Amygdala (tissue), 56 donors: ENCODE measurements around the gene SOX8.

Experiments
- DNase-seq, 56 donors: peaks; one replicate each; lab custom pipeline; 2025; lab: John Stamatoyannopoulos, UW

The SOX8 gene

DNA sequence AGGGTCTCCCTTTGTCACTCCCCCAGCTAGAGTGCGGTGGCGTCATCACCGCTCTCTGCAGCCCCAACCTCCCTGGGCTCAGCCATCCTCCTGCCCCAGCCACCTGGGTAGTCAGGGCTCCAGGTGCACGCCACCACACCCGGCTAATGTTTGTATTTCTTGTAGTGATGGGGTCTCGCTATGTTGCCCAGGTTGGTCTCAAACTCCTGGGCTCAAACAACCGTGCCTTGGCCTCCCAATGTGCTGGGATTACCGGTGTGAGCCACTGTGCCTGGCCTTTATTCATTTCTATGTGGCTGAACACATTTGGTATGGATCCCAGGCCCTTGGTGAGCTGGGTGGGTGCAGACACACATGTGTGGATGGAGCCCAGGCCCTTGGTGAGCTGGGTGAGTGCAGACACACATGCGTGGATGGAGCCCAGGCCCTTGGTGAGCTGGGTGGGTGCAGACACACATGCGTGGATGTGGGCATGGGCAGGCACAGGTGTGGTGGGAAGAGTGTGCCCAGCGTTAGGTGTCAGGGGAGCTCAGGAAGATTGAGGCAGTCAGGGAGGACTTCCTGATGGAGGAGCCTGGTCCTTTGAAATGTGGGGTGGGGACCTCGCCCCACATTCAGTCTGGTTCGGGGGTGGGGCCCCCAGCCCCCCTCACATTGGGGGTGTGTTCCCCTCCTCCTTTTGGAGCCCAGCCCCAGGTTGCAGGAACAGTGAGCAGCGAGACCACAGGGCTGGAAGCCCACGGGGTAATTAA is 37.1 kb downstream of the SOX8 start:
- DNase-seq = no peak

DNA sequence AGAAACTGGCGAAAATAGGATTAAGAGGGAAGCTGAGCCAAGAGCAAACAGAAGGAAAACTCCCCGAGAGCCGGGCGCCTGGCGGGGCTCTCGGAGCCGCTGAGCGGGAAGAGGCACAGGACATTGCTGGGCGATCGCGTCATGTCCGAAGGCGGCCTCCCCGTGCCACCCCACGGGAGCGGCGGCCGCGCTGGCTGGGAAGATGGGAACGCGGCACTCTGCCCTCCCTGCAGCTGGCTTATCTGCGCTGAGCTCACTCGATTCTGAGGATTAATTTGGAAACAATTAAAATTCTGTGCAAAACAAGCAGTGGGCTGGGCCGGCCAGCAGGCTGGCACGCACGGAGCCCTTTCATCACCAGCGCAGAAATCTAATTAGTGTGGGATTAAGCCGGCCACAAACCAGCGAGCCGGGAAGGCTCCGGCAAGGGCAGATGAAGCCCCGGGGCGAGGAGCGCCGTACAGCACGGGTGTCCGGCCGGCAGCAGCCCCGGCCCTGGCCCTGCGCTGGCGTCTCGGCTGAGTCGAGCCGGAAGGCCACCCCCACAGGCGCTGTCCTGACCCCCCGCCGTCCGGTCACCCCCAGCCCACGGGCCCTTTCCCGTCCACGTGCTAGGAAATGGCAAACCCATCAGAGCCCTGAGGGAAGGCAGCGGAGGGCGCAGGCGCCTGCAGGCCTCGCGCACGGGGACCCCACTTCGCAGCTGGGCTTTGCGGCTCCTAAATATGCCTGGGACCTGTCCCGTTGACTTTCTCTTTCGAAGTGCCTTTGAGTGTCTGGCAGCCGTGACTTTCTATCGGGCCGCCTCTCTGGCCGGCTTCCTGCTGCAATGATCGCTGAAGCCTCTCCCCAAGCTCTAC is 37.9 kb downstream of the SOX8 start:
- DNase-seq = peak in 51 of 56 donors; percentile 9 to 88 (median 61)

DNA sequence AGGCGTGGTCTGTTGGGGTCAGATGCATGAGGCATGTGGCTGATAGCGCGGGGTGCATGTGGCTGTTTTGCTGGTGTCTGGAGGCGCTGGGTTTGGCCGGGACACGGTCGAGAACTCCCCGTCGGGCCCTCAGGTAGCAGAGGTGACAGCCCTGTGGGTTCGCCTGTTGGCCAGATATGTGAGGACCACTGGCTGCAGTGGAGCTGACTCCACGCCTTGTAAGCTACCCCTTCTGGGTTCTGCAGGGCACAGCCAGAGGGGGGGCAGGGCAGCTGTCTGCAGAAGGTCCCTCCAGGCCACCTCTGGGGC is 38.5 kb downstream of the SOX8 start:
- no peak for DNase-seq

DNA sequence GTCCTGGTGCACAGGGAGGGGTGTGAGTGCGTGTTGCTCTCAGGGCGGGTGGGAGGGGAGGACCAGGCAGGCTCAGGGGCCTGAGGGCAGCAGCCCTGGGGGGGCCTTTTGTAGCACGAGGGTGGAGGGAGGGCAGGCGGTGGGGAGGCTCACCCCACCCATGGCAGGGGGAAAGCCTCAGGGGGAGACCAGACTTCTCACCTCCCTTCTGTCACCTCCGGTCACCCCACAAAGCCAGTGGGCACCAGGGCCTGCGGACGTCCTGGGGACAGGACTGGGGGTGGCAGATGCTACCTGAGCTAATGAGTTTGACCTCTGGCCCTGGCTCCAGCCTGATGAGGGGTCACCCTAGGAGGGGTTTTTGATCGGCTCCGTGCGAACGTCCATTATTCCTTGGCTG is 39.0 kb downstream of the SOX8 start:
- DNase-seq = no peak

DNA sequence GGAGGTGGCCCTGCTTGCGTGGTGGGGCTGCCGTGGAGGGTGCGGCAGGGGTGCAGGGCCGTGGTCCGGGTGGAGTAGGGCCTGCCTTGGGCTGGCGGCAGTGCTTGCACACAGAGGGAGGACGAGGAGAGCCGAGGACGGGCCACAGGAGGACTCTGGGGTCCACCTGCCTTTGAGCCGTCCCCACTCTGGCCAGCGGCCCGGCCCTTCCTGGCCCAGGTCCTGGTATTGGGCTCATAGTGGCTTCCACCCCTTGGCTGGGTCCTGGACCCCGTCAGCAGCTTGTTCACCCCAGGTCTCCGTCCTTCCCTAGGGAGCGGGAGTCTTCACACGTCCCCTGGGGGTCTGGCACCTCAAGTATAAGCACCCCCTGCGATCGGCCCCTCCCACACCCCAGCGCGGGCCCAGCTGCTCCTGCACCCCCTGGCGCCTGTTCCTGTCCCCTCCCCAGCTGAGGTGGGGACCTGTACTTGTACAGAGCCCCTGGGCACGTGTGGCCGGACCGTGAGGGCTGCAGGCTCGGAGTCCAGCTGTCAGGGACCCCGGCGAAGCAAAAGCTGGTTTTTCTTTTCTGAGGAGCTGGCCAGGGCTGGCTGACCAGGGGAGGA is 40.1 kb downstream of the SOX8 start:
- DNase-seq = no peak

DNA sequence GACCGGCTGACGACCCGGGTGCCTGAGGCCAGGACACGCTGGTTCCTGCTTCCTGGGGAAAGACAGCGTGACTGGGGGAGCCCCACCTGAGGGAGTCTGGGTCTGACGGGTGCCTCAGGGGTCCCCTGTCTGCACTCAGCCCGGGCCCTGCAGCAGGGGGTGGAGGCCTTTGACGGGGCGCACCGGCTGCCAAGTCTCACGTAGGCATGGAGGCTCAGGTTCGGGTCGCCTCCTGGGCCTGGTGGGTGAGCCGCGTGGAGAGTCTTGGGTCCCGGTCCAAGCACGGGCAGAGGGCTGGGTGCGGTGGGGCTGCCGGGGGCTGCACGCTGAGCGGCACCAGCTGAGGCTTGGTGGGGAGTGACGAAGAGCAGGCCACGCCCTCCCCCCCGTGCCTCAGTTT is 40.9 kb downstream of the SOX8 start:
- DNase-seq = no peak

DNA sequence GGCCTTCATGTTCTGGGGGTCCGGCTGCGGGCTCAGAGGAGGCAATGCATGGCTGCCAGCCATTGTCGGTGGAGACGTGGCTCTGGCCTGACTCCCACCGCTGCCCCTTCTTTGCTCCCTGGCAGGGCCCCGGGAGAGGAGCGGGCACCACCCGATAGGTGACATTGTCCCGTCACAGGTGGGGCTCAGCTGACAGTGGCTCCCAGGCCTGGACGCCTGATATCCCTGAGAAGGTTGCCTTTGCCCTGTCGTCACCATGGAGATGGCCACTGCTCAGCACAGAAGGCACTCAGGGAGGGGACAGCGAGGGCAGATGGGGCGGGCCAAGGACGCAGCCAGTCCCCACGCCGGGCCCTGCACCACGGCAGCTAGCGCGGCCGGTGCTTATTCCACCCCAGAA is 42.6 kb downstream of the SOX8 start:
- DNase-seq = no peak

DNA sequence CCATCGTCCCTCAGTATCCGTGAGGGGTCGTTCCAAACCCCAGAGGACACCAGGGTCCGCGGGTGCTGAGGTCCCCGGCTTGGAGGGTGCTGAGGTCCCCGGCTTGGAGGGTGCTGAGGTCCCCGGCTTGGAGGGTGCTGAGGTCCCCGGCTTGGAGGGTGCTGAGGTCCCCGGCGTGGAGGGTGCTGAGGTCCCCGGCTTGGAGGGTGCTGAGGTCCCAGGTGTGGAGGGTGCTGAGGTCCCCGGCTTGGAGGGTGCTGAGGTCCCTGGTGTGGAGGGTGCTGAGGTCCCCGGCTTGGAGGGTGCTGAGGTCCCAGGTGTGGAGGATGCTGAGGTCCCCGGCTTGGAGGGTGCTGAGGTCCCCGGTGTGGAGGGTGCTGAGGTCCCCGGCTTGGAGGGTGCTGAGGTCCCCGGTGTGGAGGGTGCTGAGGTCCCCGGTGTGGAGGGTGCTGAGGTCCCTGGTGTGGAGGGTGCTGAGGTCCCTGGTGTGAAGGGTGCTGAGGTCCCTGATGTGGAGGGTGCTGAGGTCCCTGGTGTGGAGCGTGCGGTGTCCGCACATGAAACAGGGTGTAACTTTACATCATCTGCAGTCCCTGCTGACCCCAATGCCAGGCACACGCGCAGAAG is 43.7 kb downstream of the SOX8 start:
- peak in 34 of 56 donors; percentile 8 to 84 (median 49) for DNase-seq

DNA sequence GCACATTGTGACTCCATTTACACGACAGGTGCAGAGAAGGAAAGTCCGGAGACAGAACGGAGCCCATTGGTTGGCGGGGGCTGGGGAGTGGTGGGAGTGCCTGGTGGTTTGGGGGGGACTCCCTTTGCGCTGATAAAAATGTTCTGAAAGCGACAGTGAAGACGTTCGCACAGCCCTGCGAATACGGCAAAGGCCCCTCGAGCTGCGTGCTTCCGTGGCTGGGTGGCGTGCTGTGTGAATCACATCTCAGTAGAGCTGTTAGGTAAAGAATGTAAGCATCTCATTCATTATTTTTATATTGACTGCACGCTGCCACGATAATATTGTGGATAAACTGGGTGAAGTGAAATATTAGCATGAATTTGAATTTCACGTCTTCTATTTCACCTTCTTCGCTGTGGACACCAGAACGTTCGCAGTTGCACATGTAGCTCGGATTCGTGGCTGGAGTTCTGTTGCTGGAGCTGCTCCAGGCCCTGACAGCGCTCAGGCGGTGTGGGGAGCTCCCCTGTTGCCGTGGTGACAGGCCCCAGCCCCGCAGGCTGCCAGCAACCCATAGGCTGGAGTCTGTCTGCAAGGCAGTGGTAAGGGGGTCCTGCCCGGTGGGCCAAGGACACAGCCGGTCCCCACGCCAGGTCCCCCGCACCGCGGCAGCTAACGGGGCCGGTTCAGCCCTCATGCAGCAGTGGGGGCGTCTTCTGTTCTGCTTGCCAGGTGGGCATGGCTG is 44.6 kb downstream of the SOX8 start:
- peak in 47 of 56 donors; percentile 22 to 83 (median 64) for DNase-seq

DNA sequence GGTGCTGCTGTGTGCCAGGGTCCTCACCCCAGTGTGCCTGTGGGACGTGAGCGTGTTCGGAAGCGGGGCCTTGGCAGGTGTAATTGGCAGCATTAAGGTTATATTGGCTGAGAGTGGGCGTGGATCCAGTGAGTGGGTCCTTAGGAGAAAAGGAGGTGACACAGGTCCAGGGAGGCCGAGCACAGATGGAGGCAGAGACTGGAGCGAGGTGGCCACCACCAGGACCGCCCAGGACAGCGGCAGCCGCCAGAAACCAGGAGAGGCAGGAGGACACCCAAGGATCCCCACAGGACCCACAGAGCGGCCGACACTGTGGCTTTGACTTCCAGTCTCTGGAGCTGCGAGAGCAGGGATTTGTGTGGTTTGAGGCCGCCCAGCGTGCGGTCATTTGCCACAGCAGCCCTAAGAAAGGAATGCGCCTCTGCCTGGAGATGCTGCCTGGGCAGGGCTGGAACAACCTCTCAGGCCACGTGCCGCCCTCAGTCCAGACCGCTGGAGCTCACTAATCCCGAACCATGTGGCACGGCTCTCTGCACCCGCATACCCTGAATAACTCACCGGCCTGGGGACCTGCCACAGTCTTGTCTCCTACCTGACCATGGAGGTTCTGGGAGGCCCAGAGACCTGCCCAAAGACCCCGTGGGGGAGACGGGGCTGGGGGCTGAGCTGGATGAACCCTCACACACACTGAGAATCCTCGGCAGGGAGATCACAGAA is 45.4 kb downstream of the SOX8 start:
- DNase-seq = peak in 28 of 56 donors; percentile 18 to 78 (median 52)

DNA sequence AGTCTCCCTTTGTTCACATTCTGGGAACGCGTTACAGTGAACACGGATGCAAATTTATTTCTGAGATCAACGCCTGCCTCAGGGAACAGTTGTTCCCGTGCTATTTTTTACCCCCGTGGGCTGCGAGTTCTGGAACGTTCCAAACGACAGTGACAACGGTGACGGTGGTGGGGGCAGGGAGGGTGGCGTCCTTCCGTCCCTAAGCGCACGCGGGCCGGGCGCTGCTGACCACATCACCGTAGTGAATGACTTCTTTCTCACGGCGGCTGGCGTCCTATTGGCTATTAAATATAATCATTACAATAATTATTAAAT is 45.9 kb downstream of the SOX8 start:
- peak in 23 of 56 donors; percentile 24 to 78 (median 56) for DNase-seq

DNA sequence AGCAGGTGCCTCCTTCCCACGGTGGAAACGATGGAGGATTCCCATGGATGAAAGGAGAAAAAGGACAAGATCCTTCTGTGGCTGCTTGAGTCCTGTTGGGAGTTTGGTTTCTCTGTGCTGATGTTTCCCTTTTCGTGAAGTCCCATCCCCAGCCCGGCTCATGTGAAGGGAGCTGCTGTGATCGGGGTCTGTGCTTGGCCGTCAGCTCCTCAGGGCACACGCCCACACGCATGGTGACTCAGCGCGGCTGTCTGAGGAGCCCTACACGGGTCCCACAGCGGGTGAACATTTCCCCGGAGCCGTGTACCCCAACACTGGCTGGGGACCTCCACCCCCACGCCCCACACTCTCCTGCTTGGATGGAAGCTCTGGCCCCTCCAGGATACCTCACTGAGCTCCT is 46.5 kb downstream of the SOX8 start:
- DNase-seq = peak in 2 of 56 donors; percentile 9 to 28

DNA sequence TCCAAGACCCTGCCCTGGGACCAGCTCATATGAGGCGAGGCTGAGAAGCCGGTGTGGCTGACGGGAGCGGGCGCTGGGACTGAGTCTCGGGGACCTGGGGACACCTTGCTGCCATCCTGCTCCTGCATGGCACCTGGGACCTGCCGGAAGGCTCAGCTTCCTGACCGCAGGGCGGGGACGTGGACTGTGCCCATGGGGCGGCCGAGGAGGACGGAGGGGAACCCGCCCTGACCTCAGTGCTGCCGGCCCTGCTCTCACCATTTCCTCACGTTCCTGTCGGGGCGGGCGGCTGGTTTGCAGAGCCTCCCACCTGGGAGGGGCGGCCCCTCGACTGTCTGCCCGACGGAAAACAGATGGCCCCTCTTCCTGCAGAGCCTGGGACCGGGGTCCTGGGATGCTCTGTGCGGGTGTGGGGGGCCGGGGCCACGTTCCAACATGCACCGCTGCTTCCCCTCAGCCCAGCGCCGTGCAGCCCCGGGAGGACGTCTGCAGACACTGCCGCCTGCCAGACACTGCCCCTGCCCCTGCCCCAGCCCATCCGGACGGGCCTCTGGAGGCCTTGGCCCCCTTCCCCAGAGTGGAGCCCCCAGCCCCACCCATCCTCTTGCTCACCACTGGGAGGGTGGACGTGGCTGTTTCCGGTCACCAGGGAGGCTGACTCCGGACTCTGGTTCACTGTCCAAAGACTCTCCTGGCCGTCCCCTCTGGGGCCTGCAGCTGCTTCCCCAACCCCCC is 47.1 kb downstream of the SOX8 start:
- DNase-seq = no peak

DNA sequence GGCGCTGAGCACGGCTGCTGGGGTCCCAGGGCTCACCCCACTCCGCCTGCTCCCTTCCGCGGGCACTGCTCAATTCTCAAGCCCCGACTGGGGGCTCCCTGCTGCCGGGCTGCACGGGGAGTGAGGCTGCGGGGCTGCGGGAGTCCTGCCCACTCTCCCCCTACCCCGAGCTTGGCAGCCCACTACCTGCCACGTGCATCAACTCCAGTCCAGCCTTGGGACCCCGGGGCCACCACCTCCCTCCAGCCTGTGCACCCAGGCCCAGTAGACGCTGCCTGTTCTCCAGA is 47.6 kb downstream of the SOX8 start:
- no peak for DNase-seq

DNA sequence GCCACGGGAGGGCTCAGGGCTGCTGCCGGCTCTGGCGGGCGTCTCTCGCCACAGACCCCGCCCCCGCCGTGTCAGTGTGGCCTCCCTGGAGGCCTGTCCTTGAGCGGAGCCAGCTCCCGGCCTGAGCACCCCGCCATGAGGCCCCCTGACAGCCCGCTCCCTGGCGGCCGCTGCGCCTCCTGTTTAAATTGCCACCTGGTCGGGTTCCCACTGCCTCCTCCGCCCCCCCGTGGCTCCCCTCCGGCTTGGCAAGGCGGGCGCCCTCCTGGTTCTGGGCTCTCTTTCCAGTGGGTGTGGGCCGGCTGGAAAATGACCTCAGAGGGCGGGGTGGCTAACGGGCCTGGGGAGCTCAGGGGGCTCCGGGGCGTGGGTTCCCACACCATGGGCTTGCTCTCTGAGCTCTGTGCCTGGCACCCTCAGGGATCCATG is 48.9 kb downstream of the SOX8 start:
- peak in 6 of 56 donors; percentile 4 to 45 (median 29) for DNase-seq

DNA sequence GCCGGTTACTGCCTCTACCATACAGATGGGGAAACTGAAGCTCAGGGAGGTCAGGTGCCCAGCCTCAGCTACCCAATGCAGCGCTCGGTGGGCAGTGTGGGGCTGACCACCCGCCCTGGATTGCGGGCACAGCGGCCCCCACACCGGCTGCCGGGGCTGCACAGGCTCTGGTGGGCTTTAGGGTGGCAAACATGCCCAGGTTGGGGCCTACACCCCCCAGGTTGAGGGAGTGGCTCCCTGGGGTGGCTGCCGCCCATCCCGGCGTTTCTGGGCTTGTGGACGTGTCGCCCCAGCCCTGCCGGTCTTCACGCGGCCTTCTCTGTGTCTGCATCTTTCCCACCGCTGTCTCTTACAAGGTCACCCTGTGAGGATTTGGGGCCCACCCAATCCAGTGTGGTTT is 50.1 kb downstream of the SOX8 start:
- no peak for DNase-seq

DNA sequence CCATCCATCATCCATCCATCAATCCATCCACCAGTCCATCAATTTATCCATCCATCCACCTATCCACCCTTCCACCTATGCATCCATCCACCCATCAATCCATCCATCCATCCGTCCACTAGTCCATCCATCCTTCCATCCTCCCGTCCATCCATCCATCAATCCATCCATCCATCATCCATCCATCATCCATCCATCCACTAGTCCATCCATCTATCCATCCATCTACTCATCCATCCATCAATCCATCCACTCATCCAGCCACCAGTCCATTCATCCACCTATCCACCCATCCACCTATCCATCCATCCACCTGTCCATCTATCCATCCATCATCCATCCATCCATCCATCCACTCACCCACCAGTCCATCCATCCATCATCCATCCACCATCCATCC is 51.0 kb downstream of the SOX8 start:
- DNase-seq = no peak

DNA sequence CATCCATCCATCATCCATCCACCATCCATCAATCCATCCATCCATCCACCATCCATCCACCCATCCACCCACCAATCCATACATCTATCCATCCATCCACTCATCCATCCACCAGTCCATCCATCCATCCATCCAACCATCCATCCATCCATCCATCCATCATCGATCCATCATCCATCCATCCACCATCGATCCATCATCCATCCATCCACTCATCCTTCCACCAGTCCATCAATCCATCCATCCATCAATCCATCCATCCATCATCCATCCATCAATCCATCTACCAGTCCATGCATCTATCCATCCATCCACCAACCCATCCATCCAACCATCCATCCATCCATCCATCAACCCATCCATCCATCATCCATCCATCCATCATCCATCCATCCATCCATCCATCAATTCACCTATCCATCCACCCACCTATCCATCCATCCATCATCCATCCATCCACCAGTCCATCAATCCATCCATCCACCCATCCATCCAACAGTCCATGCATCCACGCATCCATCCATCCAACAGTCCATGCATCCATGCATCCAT is 51.6 kb downstream of the SOX8 start:
- no peak for DNase-seq
